ENCODE measurements around the gene SLC38A3.

DNA sequence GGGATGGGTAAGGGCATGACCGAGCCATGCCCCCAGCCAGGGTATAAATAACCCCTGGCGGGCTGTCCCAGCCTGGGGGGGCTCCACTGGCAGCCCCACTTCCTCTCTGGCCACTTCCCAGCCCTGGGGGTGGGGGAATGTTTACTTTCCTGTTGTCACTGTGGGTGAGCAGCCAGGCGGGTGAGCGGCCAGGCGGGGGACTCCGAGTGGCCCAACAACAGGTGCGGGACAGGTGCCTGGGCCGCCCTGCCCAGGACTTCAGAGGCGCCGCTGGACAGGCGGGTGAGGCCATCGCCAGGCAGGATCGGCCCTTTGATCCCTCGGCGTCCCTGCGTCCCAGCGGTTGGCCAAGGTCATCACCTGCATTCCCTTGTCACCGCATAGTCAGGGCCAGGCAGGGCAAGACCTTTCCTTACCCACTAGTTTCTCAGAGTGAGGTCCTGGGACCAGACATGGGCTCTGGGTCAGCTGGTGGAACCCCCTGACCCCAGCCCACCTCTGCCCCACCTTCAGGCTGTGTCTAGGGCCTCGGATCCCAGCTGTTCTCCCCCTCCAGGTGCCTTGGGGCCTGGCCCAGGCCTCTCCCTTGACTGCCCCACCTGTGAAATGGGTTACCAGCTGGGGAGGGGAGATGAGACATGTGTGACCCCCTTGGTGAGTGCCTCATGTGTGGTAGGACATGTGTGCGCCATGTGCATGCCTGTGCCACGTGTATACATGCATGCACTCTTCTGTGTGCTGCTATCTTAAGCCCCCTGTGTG lies 33.4 kb upstream of the SLC38A3 start:
- TF ChIP-seq, protein P1, sequence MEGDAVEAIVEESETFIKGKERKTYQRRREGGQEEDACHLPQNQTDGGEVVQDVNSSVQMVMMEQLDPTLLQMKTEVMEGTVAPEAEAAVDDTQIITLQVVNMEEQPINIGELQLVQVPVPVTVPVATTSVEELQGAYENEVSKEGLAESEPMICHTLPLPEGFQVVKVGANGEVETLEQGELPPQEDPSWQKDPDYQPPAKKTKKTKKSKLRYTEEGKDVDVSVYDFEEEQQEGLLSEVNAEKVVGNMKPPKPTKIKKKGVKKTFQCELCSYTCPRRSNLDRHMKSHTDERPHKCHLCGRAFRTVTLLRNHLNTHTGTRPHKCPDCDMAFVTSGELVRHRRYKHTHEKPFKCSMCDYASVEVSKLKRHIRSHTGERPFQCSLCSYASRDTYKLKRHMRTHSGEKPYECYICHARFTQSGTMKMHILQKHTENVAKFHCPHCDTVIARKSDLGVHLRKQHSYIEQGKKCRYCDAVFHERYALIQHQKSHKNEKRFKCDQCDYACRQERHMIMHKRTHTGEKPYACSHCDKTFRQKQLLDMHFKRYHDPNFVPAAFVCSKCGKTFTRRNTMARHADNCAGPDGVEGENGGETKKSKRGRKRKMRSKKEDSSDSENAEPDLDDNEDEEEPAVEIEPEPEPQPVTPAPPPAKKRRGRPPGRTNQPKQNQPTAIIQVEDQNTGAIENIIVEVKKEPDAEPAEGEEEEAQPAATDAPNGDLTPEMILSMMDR (IDR thresholded peaks at IDR 0.05): no peak
- no peak for TF ChIP-seq POLR2A (IDR thresholded peaks at IDR 0.05)

All from uterus (tissue), 2 donors.